Stimulated activated CD4-positive, alpha-beta T cell treated with anti-CD3 and anti-CD28 coated beads, Interleukin-1b, Interleukin-23, amount 100 ng/mL, for 4 hours (primary cell): ENCODE data around the gene IQSEC3.
A peak's percentile ranks its signal among the peaks of the same experiment; 100 is the strongest.
"Not testable (repeated sequence)": the region's sequence is repeated elsewhere in the genome, so short reads cannot be mapped to it uniquely, and the experiment has no call there.

ENCODE experiments used
- DNase-seq, 2 donors: peaks; one replicate each; pipeline ENCODE4 v3.0.0-alpha.2; 2020; ENCODE audit warnings: low read depth in 2 of 2

The IQSEC3 gene

DNA sequence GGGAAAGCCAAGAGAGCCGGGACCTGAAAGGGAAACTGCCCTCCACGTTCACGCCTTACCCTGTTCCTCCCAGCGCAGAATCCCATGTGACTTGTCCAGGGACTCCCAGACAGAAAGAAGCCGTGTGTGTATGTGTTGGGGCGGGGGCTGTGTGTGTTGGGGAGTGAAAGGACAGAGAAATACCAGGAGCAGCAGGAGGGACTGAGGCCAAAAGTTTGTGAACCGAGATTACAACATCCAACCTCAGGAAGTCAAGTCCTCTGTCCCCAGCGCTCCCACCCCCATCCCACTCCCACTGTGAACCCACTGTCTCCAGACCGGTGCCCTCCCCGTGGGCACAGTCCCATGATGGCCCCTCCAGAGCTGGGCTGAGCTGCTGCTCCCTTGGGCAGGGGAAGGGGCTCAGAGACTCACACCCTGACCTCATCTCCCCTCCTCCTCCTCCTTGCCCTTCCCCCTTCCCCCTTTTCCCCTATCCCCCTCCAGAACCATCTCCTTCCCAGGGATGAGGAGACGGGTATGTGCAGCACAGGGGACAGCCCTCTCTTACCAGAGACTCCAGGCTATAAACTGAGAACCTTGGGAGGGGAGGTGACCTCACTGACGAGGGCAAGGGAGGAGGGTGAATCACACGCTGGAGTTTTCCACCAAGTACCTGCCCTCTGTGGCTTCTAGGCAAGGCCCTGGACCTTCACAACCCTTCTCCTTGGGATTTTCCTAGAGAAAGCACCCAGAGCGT lies 147.6 kb downstream of the IQSEC3 start, which contains the start of gene SLC6A12:
TSS of gene SLC6A12 (minus strand) at position 155 of the 739 bp plus-strand sequence. CDS start 4,171 bp downstream, outside the sequence.
- no peak for DNase-seq

DNA sequence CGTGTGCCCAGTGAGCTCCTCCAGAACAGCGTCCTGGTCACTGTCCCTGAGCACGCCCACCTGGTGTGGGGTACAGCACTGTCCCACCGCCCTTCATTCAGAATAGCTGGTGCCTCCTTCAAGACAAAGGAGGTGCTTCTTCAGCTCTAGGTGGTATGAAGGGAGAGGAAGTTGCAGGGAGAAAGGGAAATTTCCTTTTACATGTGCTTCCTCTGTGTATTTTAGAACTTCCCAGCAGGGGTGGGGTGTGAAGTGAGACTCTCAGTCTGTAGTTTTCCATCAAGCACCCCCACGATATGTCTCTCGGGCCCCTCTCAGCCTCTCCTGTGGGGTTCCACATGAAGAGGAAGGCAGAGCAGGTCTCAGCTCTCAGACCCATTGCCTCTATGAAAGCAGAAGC lies 148.5 kb downstream of the IQSEC3 start:
- no peak for DNase-seq

GRCh38 chr12:217029-217428 lies 150.5 kb downstream of the IQSEC3 start:
- DNase-seq, result not testable (repeated sequence)

DNA sequence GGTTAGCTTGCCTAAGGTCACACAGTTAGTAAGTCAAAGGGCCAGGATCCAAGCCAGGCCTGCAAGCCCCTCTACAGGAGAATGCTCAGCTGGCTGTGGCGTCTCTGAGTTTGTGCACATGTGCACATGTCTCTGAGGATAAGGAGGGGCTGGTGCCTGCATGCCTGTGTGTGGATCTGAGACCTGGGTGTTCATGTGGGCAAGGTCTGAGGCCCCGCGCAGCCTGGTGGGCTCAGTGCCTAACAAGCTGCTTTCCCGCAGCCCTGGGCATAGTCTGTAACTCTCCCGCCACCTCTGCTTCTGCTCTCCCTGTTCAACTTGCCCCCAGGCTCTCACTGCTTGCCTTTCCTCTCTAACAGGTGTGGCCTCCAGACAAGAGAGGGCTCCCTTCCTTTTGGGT lies 151.7 kb downstream of the IQSEC3 start:
- no peak for DNase-seq

GRCh38 chr12:218728-219590 lies 152.4 kb downstream of the IQSEC3 start:
- no peak for DNase-seq

DNA sequence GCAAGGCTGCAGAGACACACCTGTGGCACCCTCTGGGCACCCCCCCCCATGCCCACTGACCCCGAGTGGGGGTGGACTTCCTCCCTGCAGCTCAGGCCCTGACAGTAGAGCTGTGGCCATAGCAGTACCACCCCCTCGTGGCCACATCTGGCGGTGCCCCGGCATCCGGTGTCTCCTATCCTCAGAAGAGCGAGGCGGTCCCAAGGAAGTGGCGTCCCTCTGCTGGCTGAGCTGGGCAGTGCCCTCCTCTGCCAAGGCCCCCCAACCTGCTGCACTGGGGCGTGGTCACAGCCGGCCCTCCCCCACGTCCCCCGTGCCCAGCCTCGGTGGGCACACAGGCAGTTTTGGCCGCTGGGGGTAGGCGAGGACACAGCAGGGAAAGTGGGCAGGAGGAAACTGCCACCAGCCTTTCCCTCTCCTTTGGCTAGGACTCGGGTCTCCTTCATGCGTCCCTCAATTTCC lies 153.4 kb downstream of the IQSEC3 start:
- DNase-seq, result peak; percentile 5 to 14

DNA sequence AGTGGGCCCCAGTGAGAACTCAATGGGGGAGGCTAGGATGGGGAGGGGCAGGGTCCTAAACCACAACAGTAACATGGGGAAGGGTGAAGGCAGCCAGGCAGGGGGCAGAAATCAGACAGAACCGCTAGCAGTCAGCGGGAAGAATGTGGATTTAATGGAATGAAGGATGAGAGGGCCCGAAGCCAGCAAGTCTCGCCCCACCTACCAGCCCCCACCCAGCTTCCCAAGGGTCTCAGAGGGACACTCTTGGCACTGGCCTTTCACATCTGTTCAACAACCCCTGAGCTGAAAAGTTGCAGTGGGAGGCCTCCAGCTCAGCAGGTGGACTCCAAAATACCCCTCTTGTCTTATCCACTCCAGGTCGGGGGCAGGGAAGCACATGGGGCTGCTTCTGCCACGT lies 153.9 kb downstream of the IQSEC3 start:
- DNase-seq, result no peak

DNA sequence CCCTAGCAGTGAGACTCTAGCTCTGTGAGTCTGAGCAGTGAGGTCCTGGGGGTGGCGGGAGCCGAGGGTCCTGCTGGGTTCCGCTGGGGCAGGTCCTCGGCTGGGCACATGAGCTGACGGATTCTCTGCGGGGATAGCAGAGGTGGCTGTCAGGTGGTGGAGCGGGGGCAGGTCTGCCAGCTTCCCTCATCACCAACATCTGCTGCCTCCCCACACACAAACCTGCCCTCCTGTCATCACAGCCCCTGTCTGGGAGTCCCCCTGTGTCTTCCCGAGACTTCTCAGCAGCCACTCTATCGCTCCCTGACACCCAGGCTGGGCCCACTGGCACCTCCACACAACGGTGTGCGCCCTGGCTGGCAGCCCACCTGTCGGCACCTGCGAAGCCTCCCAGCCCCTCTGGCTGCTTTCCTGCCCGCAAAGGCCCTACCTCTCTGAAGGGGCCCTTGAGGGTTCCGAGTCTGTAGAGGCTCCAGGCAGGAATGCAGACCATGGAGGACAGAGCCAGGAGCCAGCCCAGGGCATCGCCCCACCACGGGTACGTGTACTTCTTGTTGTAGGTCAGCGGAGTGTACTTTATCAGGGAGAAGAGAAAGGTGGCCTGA lies 154.5 kb downstream of the IQSEC3 start:
- no peak for DNase-seq

- no peak for DNase-seq
These were observed 155.2 kb downstream of the IQSEC3 start for GRCh38 chr12:221736-222135.

GRCh38 chr12:223841-224240 lies 157.3 kb downstream of the IQSEC3 start:
- no peak for DNase-seq

GRCh38 chr12:224330-224729 lies 157.8 kb downstream of the IQSEC3 start:
- DNase-seq, result no peak

GRCh38 chr12:225012-225411 lies 158.4 kb downstream of the IQSEC3 start:
- no peak for DNase-seq

DNA sequence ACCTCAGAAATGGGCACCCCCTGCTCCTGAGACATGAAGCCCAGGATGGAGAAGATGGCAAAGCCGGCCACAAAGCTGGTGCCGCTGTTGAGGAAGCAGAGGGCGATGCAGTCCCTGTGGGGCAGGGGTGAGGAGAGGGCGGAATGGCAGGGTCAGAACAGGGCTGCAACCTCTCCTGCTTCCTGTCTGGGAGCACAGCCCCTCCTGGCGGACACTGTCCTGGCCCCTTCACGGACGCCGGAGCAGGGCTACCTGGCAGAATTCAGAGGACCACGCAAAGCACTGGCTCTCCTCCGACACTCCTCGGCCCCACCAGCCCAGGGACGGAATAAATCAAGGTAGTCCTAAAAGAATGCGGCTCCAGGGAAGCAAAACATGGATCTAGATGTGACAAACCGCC lies 159.8 kb downstream of the IQSEC3 start:
- no peak for DNase-seq

DNA sequence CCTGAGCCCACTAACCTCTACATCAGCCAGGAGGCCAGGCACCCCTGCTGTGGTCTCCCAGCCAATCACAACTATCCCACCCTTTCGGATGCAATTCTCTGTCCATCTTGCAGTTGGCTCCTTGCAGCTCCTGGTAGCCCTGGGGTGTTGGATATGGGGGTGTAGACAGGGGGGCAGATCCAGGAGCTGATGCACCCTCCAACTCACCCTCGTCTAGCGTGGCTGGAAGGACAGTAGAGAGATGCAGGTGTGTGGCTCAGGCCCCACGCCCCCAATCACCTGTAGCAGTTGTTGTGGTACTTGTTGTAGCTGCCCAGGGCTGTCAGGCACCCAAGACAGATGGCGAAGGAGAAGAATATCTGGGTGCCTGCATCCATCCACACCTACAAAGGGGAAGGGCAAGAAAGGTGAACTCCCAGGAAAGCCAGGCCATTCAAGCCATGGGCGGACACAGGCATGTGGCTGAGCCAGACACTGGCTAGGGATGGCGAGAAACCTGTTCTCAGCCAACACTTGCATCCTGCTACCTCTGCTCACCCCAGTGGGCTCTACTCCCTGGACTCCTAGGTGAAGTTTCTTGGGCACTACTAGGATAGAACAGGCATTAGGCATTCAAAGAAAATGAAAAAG lies 160.8 kb downstream of the IQSEC3 start:
- DNase-seq, result no peak
